NCI-H510A treated with DMSO at 0.1 percent for 48 hours (cell line): Measurements from ENCODE around the gene ATXN1L.
"Not testable (repeated sequence)": the region's sequence is repeated elsewhere in the genome, so short reads cannot be mapped to it uniquely, and the experiment has no call there.

Experiments
- DNase-seq: peaks from one replicate; lab custom pipeline; 2025; lab: John Stamatoyannopoulos, UW

ATXN1L gene

DNA sequence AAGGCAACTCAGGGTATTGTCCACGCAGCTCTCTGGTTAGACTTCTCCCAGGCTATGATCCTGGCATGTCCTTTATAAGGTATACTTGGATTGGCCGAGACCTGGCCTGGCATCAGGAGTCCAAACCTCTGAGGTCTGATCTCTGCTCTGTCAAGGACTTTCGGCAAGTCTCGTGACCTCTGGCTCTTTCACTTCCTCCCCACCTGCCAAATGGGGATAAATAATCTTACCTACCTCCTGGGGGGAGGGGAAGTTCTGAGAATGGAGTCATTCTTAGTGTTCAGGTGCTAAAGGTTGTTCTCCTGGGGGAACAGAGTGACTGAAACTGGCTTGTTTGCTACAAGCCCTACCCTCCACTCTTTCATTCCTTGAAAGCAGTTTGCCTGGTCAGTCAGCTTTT is 7.6 kb downstream of the ATXN1L start:
- DNase-seq: no peak

DNA sequence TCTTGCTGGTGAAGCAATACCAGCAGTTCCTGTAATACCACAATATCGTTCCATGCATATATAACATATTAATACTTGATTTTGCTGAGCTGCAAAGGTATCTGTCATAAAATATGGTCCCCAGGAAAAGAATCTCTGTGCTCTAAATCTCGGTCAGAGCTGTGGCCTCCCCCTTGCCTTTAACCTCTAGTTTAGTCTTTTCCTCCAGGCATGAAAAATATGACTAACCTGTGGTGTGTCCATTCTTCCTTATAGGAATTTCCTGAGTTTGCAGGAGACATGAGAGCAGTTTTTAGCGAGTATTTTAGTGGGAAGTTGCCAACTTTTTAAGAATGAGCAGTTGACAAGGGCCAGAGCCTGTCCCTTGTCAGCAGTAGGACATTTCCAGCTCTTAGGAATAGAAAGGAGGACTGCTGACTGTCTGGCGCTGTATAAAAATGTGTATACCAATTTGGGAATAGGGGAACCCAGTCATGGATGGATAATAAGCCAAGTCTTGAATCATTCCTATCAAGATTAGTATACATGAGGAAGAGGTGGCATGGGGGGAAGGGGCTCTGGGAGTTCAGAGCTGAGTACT is 8.7 kb downstream of the ATXN1L start:
- DNase-seq: no peak

DNA sequence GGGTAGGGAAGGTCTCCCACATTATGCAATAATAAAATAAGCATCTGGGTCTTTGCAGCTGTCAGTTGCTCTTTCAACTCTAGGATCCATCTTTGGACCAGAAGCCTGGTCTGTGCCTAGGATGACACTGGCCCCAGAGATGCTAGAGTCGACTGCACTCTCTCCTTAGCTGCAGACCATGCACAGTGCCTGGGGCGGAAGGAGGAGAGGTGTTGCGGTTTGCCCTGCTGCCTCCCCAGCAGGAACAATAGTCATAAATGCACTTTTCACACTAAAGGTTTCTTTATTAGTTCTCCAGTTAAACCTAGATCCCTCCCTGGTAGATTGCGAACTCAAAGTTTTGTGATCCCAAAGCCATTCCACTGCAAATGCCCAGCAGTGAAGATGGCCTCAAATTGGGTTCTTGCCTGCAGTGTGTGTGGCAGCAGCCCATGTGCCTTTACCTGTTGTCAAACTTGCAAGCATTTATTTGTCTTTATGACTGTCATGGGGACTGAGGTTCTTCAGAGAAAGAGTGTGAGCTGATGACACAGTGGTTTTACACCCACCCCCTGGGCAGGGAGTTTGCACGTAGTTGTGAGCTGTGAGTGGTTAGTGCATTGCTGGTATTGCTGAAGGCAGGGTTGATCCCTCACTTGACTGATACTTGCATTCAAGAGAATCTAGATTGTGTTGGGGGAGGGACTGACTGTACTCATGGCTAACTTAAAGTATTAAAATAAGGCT is 10.3 kb downstream of the ATXN1L start:
- no peak for DNase-seq

DNA sequence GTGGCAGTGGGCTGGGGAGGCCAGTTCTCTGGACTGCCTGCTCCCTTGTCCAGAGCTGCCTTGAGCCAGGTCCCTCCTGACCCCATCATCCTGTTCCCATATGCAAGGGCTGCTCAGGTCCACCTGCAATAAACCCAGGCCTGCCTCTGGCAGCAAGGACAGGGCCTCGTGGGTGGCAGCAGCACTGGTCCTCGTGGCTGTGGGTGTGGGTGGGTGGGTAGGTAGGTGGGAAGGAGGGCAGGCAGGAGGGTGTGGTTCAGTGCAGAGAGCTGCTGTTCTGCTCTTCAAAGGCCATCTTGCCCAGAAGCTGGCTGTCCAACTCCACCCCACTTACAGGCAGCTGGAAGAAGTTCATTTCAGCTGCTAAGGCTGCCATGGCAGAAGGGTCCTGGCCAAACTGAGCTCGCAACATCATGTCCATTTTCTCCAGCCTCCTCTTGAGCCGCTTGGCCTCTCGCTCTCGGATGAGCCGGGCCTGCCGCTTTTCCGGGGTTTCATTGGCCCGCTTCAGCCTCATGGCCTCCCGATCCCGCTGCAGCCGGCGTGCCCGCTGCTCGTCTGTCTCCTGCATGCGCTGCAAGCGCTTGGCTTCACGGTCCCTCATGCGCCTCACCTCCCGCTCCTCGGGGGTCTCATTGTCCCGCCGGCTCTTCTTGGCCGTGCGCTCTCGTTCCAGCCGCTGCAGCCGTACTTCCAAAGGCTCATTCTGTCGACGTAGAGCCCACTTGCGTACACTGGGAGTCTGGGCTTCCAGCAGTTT is 14.2 kb downstream of the ATXN1L start:
- no peak for DNase-seq

DNA sequence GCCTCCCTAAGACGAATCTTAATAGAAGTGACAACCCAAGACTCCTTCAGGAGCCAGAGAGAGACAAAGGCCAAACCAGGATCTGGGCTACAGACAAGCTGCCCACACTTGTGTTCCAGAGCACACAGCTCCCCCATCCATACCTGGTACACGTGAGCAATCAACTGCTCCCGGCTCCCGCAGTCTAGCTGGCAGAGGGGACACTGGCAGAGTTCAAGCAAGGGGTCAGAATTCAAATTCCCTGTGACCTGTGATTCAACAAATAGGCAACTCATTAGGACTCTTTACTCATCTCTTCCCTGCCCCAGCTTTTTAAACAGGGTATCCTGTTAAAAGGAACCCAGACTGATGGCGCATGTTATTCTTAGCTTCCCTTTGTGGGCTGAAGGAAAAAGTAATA is 18.2 kb downstream of the ATXN1L start:
- no peak for DNase-seq

DNA sequence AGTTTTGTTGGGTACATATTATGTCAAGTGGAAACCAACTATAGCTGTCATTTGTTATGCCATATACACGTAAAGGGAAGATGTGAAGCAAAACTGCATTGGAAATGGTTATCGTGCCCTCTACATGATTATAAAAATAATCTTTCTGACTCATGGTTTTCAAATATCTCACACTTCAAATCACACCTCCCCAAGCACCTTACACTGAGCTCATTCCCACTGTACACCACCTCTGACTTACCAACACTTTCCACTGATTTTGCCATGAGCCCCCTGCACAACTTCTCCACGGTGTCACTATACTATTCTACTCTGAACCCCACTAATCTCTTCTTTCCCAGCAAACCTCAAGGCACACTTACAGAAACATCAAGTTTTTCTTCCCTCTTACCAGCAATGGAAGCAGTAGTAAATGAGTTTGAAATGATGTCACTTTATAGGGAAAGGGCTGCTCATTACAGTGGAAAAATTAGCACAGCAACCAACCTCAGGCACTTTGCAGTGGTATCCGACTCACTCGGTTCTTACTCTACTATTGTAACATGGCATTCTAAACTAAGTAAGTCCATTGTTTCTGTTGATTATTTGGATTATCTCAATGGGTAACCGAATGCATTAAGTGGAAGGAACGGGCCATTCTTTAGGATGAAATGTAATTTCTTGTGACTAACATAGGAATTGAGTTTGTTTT is 19.5 kb downstream of the ATXN1L start:
- DNase-seq: no peak

DNA sequence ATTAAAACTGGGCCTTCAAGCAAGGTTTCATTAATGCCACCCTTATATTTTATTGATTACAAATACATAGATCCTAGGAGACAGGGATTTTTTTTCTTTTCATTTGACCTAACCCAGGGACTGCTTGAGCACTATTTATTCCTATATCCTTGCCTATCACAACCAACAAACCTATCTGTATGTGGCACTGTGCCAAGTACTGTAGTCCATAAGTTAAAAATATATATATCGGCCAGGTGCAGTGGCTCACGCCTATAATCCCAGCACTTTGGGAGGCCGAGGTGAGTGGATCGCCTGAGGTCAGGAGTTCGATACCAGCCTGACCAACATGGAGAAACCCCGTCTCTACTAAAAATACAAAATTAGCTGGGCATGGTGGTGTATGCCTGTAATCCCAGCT is 21.4 kb downstream of the ATXN1L start:
- not testable (repeated sequence) for DNase-seq

DNA sequence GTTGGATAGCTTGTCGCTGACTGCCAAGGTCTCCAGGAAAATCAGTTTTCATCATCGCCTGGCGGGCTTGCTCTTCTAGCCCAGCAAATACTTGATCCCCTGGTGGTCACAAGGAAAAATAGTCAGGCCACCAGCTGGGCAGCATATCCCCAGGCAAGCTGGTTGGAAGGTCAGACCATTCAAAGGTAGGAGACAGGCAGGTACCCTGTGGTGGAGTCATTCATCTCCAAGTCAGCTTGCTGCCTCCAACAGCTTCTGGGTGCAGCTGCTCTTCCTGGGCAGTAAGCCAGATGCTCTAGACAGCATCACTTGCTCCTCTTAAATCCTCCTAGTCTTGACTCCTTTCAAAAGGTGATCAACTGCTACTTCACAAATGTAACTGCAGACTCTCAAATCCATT is 22.2 kb downstream of the ATXN1L start:
- DNase-seq: no peak

DNA sequence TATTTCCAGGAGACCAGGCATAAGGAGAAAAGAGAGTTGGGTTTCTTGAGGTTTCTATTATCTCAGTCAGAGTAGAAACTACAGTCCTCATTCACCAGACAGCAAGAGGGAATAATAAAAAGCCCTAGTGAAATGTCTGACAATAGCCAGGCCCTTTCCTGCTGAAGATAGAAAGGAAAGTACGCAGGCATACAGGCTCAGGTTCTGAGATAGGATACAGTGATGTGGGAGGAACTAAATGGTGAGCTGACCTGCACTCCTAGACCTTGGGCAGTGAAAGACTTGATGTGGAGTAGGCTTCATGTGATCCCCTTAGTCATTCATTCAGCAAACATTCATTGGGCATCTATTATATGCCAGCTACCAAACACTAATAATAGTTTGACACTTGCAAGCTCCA is 23.3 kb downstream of the ATXN1L start:
- no peak for DNase-seq

DNA sequence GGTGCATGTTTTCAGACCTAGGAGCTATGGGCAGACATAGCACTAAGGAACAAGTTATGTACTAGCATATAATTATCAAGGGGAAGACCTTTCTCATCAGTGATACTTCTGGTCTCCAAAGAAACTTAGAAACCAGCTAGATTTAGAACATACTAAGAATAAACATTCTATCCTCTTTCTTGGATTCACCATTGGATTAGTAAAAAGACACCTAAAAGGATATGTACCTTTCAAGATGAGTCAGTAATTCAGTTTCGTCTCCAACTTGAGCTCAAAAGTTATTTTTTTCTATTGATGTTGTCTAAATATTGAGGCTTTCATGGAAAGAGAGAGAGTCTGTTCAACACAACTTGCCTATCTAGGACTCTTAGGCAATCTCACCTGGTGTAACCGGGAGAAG is 25.0 kb downstream of the ATXN1L start:
- DNase-seq: no peak

DNA sequence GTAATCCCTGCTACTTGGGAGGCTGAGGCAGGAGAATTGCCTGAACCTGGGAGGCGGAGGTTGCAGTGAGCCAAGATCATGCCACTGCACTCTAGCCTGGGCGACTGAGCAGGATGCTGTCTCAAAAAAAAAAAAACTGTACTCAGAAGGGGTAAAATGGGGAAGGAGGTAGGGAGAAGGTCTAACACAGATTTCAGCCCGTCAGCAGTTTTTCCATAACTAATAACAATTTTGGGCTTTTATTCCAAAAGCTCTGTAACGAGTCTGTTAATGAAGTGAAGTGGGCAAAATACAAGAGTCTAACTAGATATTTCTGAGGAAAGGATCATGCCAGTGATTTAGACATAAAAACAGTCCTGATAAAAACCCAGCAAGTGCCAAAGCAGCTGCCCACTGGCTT is 27.4 kb downstream of the ATXN1L start:
- no peak for DNase-seq

DNA sequence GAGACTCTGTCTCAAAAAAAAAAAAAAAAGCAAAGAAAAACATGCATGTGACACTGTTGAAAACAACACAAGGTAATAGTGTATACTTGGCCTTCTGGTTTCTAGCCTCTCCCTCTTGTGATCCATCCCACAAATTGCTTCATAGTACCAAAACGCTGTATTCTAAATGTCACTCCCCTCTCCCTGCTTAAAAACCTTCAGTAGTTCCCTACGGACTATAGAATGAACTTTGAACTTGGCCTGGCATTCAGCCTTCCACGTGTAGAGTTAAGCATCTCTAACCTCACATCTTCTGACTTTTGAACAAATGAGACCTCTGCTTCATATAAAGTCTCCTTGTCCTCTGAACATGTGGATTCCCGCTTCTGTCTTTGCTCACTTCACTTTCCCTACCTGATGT is 33.1 kb downstream of the ATXN1L start:
- DNase-seq: no peak

DNA sequence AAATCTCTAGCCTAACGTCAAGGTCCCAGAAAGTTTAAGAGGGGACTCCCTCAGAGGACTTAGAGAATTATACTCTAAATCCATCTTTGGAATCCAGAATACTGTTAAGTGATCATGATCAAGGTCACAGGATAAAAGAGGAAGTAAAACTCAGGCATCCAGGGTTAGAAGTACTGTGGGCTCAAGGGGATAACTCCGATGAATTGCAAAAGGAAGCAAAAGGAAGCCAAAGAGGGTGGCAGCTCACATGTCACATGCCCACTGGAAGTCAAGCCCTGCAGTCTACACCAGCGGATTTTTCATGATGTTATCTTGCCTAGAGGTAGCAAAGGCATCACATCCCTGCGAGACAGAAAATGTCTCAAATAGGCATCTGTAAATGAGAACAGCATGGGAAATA is 34.4 kb downstream of the ATXN1L start:
- no peak for DNase-seq

DNA sequence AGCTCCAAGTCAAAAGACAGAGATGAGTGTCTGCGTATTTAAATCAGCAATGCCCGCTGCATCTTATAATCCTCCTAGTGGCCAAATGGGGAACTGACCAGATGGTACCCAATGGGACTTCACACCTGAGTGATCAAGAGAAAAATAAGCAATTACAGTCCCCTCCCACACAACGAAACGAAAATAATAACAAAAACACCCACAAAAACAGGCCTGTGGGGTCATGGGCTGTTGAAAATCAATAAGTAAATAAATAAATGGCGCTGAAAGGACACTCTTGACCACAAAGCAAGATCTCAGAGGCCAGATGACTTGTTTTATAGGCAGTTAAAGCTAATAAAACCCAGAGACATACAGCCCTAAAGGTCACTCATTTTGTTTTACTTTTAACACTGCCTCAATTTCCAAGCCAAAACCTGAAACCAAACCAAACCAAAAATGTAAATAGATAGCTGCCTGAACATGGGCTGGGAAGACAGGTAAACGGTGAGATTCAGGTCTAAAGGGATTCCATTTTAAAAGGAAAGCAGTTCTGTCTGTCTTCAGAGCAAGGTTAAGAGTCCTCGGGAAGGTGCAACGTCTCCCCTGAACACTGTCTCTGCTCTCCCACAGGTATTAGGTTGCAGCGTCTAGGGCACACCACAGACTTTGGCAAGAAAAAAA is 36.9 kb downstream of the ATXN1L start:
- peak; percentile 63 for DNase-seq

DNA sequence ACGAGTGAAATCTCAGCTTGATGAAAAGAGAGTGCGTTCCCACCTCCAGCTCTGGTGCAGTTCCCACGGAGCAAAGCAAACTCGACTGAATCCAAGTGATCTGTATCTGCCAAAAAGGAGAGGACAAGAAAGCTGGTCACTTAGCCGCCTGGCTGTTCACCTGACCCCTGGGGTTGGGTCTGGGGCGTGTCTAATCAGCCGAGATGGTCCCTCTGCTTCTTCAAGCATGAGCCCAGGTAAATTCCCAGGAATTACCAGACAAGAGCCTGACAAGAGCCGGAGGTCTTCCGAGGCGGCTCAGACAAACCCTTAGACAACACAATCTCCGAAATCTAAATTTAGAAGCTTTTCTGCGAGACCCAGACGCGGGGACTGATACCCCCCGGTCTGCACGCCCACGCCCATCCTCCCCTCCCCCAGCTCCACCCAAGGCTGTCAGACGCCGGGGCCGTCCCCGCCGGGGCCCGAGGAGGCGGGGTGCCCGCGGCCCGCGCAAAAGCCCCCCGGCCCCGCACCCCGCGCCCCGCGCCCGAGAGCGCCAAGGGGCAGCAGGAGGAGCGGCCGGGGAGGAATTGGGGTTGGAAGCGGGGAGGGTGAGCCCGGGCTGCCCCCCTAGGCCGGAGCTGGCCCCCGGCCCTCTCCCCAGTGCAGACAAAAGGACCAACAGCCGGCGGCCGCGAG is 37.5 kb downstream of the ATXN1L start:
- peak; percentile 12 for DNase-seq

DNA sequence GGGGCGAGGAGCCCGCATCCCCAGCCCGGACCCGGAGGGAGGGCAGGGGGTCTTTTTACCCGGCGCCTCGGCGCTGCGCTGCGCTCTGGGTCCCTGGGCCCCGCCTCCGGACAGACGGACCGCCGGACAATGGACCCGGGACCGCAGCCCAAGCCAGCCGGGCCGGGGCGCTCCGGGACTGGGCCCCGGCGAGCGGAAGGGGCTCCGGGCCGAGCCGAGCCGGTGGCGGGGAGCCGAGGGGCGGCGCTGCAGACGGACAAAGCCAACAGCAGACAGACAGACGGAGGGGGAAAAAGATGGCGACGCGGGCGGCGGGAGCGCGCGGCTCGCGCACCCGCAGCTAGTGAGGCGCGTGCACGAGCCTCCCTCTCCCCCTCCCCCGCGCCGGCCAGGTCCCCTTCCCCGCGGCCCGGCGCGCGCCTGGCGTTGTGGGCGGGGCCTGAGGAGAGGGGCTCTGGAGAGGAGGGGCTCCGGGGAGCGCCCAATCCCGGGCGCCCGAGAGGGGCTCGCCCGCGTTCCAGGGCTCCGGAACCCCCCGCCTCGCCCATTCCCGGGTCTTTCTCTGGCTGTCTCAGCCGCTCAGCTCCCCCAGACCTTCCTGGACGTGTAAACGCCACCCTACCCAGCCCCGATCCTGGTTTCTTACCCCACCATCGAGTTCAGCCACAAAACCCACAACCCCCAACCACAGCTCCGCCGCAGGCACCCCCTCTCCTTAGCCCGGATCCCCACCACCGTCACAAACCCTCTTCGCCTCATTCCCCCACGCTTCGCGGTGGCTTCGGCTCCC is 38.3 kb downstream of the ATXN1L start, which contains the start of gene ZNF821:
TSS of gene ZNF821 (minus strand) at position 334 of the 790 bp plus-strand sequence. CDS start 4,236 bp downstream, outside the sequence.
- DNase-seq: peak; percentile 51

DNA sequence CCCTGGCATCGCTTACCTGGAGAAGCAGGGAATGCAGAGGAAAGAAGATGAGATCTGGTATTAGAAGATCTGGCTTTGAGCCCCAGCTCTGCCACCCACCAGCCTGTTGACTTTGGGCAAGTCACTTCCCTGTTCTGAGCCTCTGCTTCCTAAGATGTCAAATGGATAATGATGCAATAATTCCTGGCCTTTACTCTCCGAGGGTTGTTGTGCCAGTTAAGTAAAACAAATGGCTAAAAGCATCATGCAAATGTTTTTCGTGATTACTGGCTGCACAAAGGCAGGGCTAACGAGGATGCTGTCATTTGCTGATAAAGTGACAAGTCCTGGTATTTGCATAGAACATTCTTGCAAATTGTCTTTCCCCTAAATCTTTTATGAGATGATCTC is 39.5 kb downstream of the ATXN1L start:
- DNase-seq: no peak

DNA sequence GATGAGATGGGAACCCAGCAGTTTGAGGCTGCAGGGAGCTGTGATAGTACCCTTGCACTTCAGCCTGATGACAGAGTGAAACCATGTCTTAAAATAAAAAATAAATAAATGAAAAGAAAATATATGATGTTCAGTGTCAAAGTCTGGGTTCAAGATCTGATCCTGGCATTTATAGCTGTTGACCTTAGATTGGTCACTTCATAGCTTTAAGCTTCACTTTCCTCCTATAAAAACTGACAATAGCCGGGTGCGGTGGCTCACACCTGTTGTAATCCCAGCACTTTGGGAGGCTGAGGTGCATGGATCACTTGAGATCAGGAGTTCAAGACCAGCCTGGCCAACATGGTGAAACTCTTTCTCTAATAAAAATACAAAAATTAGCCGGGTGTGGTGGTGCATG is 43.4 kb downstream of the ATXN1L start:
- DNase-seq: no peak

DNA sequence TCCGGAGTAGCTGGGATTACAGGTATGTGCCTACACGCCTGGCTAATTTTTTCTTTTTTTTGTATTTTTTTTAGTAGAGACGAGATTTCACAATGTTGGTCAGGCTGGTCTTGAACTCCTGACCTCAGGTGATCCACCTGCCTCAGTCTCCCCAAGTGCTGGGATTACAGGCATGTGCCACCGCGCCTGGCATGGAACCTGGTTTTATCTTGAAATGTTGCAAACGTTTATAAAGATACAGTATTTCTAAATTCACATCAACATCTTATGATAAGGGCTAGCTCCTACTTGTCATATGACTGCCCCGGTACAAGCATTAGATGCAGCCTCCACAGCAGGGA is 48.1 kb downstream of the ATXN1L start:
- DNase-seq: no peak

DNA sequence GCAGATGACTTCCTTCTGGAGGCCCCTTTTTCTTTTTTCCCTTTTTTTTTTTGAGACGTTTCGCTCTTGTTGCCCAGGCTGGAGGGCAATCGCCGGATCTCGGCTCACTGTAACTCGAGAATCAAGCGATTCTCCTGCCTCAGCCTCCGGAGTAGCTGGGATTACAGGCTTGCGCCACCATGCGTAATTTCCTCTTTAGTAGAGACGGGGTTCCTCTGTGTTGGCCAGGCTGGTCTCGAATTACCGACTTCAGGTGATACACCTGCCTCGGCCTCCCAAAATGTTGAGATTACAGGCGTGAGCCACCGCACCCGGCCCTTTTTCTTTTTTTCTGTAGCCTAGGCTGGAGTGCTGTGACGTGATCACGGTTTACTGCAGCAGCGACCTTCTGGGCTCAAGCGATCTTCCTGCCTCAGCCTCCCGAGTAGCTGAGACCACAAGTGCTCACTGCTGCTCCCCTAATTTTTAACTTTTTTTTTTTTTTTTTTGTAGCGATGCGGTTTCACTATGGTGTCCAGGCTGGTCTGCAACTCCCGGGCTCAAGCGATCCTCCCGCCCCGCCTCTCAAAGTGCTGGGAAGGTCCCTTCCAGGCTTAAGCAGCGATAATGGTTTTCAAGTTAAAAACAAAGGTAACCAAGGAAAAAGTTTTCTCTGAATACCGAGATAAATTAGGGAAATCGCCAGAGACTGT is 48.6 kb downstream of the ATXN1L start:
- DNase-seq: peak; percentile 27
